PC-3 (cell line): ENCODE data around the gene REXO2.

ENCODE experiments used
- EZH2 ChIP-seq: fragments of 300-600 bp; sonication (generic); IDR thresholded peaks from one replicate; pipeline ENCODE4 v1.6.1; 2017; ENCODE audit warnings: antibody characterized with exemption, mild to moderate bottlenecking, low read length; ENCODE audit not compliant: unreplicated experiment
- TF ChIP-seq, protein P1 (sequence below): fragments of 300-600 bp; sonication (generic); conservative IDR thresholded peaks from 2 replicates; pipeline ENCODE4 v1.5.1; 2017; ENCODE audit warnings: antibody characterized with exemption, low read depth, mild to moderate bottlenecking, low read length

DNA sequence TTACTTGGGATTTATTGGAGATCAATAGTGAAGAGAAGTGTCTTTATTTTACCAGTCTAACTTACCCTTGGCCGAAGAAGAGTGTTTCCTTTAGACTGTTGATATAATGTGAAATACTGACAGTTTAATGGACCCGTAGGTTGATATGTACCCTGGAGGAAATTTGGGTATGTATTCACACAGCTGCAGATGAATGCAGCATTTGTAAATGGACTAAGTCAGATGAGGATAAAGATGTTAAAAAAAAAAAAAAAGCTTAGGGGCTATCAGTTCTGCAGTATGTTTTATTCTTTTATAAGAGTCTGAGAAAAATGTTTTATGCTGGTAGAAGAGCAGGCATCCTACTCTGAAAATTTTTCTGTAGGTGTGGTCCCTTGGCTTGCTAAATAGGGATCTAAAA is 2.7 kb downstream of the REXO2 start:
- TF ChIP-seq EZH2: no peak
- TF ChIP-seq, protein P1, sequence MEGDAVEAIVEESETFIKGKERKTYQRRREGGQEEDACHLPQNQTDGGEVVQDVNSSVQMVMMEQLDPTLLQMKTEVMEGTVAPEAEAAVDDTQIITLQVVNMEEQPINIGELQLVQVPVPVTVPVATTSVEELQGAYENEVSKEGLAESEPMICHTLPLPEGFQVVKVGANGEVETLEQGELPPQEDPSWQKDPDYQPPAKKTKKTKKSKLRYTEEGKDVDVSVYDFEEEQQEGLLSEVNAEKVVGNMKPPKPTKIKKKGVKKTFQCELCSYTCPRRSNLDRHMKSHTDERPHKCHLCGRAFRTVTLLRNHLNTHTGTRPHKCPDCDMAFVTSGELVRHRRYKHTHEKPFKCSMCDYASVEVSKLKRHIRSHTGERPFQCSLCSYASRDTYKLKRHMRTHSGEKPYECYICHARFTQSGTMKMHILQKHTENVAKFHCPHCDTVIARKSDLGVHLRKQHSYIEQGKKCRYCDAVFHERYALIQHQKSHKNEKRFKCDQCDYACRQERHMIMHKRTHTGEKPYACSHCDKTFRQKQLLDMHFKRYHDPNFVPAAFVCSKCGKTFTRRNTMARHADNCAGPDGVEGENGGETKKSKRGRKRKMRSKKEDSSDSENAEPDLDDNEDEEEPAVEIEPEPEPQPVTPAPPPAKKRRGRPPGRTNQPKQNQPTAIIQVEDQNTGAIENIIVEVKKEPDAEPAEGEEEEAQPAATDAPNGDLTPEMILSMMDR: no peak
